SK-N-DZ (cell line): Measurements from ENCODE around the gene ERF.
"Not testable (repeated sequence)": the region's sequence is repeated elsewhere in the genome, so short reads cannot be mapped to it uniquely, and the experiment has no call there.

Source experiments
- DNase-seq: peaks from one replicate; pipeline ENCODE4 v3.0.0-alpha.2; 2015; ENCODE audit warnings: low spot score

Gene ERF

GRCh38 chr19:42275517-42275916 lies 20.6 kb upstream of the ERF start:
- DNase-seq: no peak

GRCh38 chr19:42275103-42275502 lies 20.2 kb upstream of the ERF start:
- DNase-seq: no peak

GRCh38 chr19:42274065-42274682 lies 19.2 kb upstream of the ERF start:
- DNase-seq: no peak

- DNase-seq: no peak
These were observed 18.6 kb upstream of the ERF start for GRCh38 chr19:42273407-42274064.

- DNase-seq: no peak
These were observed 18.1 kb upstream of the ERF start for GRCh38 chr19:42272989-42273406.

- no peak for DNase-seq
These were observed 17.6 kb upstream of the ERF start for GRCh38 chr19:42272535-42272897.

GRCh38 chr19:42271861-42272534 lies 17.1 kb upstream of the ERF start:
- no peak for DNase-seq

GRCh38 chr19:42271045-42271419 lies 16.1 kb upstream of the ERF start:
- no peak for DNase-seq

GRCh38 chr19:42270346-42271044 lies 15.6 kb upstream of the ERF start:
- DNase-seq: no peak

GRCh38 chr19:42269478-42270345 lies 14.8 kb upstream of the ERF start:
- DNase-seq: no peak

GRCh38 chr19:42268704-42269477 lies 14.0 kb upstream of the ERF start, which contains the start of gene CIC:
Gene CIC (plus strand): TSS chr19:42269252. CDS start chr19:42271784, 2,532 bp downstream.
- DNase-seq: peak; percentile 100

GRCh38 chr19:42268142-42268703 lies 13.3 kb upstream of the ERF start:
- DNase-seq: peak; percentile 99

- DNase-seq: no peak
These were observed 12.8 kb upstream of the ERF start for GRCh38 chr19:42267644-42268141.

- not testable (repeated sequence) for DNase-seq
These were observed 12.1 kb upstream of the ERF start for GRCh38 chr19:42266928-42267603.

- not testable (repeated sequence) for DNase-seq
These were observed 11.2 kb upstream of the ERF start for GRCh38 chr19:42266105-42266504.

- DNase-seq: no peak
These were observed 6.8 kb upstream of the ERF start for GRCh38 chr19:42261763-42262162.

GRCh38 chr19:42257842-42258241 lies 2.9 kb upstream of the ERF start:
- DNase-seq: not testable (repeated sequence)

GRCh38 chr19:42255766-42256745 lies 1.1 kb upstream of the ERF start:
- DNase-seq: peak; percentile 72
